H1 (cell line): Measurements from ENCODE around the gene SMIM35. TPM values are rescaled to one million over a fixed set of nuclear protein-coding genes. Genes with fewer than 3 reads are reported as not detected.

ENCODE experiments used
- CHD7 ChIP-seq: fragments of 300-600 bp; sonication (generic); IDR thresholded peaks from 2 replicates; pipeline ENCODE4 v1.7.1; 2012; ENCODE audit warnings: low read length, moderate library complexity, mild to moderate bottlenecking, inconsistent platforms; ENCODE audit not compliant: insufficient replicate concordance
- GABPA ChIP-seq: IDR thresholded peaks from 2 replicates; pipeline ENCODE4 v1.6.1; 2011; ENCODE audit warnings: mild to moderate bottlenecking, low read length, moderate library complexity, borderline replicate concordance; ENCODE audit not compliant: insufficient read depth
- HDAC2 ChIP-seq, 2 experiments: fragments of 300-600 bp in 1 of 2; sonication (generic) in 1 of 2; IDR thresholded peaks; 2 replicates each; pipeline ENCODE4 v1.6.1; 2011 to 2012; ENCODE audit warnings: low read depth in 2 of 2, low read length in 2 of 2, mild to moderate bottlenecking in 2 of 2, moderate library complexity in 2 of 2, borderline replicate concordance in 1 of 2, inconsistent platforms in 1 of 2
- PHF8 ChIP-seq: fragments of 200-600 bp; sonication (generic); conservative IDR thresholded peaks from 2 replicates; pipeline ENCODE4 v1.7.1; 2012; ENCODE audit warnings: low read depth, mild to moderate bottlenecking, inconsistent platforms, low read length, moderate library complexity
- RXRA ChIP-seq: IDR thresholded peaks from 2 replicates; pipeline ENCODE4 v1.6.1; 2011; ENCODE audit warnings: low read depth, mild to moderate bottlenecking, low read length, moderate library complexity; ENCODE audit not compliant: insufficient read depth
- SIX5 ChIP-seq: IDR thresholded peaks from 2 replicates; pipeline ENCODE4 v1.6.1; 2011; ENCODE audit warnings: mild to moderate bottlenecking, low read depth, low read length
- polyA plus RNA-seq, 7 experiments: library from polyadenylated mRNA; depleted of rRNA in 3 of 7; stranded (reverse) in 5 of 7; unstranded in 2 of 7; fragments of >200 nt in 5 of 7; fragments of 200-250 nt in 2 of 7; gene quantifications; 1 replicate in 5 of 7; 2 replicates in 1 of 7; 4 replicates in 1 of 7; pipeline versions ENCODE4 v1.2.1 to v1.2.3, GENCODE V29; 2011 to 2013; ENCODE audit warnings: missing spikeins in 2 of 7, mixed read lengths in 2 of 7
- total RNA-seq: library from RNA; stranded (reverse); fragmentation: NEBNext Ultra II Directional; extraction: Animal tissue kit (Norgen Biotek cat#: 25700); gene quantifications from 2 replicates; pipeline ENCODE4 v1.2.1, GENCODE V29; 2021

Gene SMIM35
- total and polyA plus RNA-seq, 2 of the 8 experiments (the other 6 are each of a cell fraction or from before 2014, with no cell fraction given): not detected

- TF ChIP-seq GABPA: no peak
- TF ChIP-seq CHD7: no peak
- no peak for TF ChIP-seq HDAC2 (IDR thresholded peaks at IDR 0.05; ENCODE audit: borderline replicate concordance in 1 of 2, low read depth in 2 of 2, low read length in 2 of 2)
- no peak for TF ChIP-seq RXRA
- TF ChIP-seq PHF8: no peak
- TF ChIP-seq SIX5: no peak
Observed at GRCh38 chr11:118088531-118088930, 1.8 kb upstream of the SMIM35 start (continued).
